SU-DHL-6 (cell line): Measurements from ENCODE around the gene NRIP3.

Source experiments
- H2AFZ ChIP-seq: fragments of 200-600 bp; sonication (generic); 2 replicates; pipeline ENCODE4 v1.6.1; 2014; ENCODE audit warnings: low read depth, mild to moderate bottlenecking, moderate library complexity, mixed read lengths, antibody characterized with exemption, low read length; ENCODE audit not compliant: severe bottlenecking
- H3F3A ChIP-seq: fragments of 200-600 bp; shearing (Covaris generic); 2 replicates; pipeline ENCODE4 v1.6.0; 2016; ENCODE audit warnings: antibody characterized with exemption, mild to moderate bottlenecking; ENCODE audit not compliant: insufficient read depth
- H3K27ac ChIP-seq: fragments of 200-600 bp; sonication (generic); 2 replicates; pipeline ENCODE4 v1.5.1; 2016; ENCODE audit warnings: low read depth, mild to moderate bottlenecking, low read length, moderate library complexity, mixed read lengths
- H3K27me3 ChIP-seq: fragments of 200-600 bp; sonication (generic), shearing (Covaris generic); 2 replicates; pipeline ENCODE4 v1.6.0; 2014; ENCODE audit warnings: mild to moderate bottlenecking, low read length
- H3K36me3 ChIP-seq: fragments of 200-600 bp; sonication (generic); 2 replicates; pipeline ENCODE4 v1.6.1; 2014; ENCODE audit warnings: mild to moderate bottlenecking, low read length, mixed read lengths
- H3K4me2 ChIP-seq: fragments of 300-600, 200-600 bp; shearing (Covaris generic), sonication (generic); 2 replicates; pipeline ENCODE4 v1.6.0; 2014; ENCODE audit warnings: low read length, low read depth, mild to moderate bottlenecking; ENCODE audit not compliant: poor library complexity, severe bottlenecking
- H3K4me3 ChIP-seq: fragments of 200-600 bp; sonication (generic); 2 replicates; pipeline ENCODE4 v1.5.1; 2014; ENCODE audit warnings: antibody characterized with exemption, low read length, mild to moderate bottlenecking, mixed read lengths; ENCODE audit not compliant: insufficient read depth, poor library complexity, severe bottlenecking
- H3K79me2 ChIP-seq: fragments of 200-600 bp; sonication (generic); 2 replicates; pipeline ENCODE4 v1.6.1; 2014; ENCODE audit warnings: mild to moderate bottlenecking, low read length, moderate library complexity; ENCODE audit not compliant: insufficient read depth
- H3K9ac ChIP-seq: fragments of 200-600 bp; sonication (generic); 2 replicates; pipeline ENCODE4 v1.7.0; 2014; ENCODE audit warnings: mild to moderate bottlenecking, low read length
- H3K9me2 ChIP-seq: fragments of 200-600 bp; sonication (generic); replicated peaks from 2 replicates; pipeline ENCODE4 v1.6.1; 2014; ENCODE audit warnings: low read length; ENCODE audit not compliant: insufficient read depth
- H3K9me3 ChIP-seq: fragments of 200-600 bp; sonication (generic); 2 replicates; pipeline ENCODE4 v1.6.1; 2014; ENCODE audit warnings: low read length, mixed read lengths; ENCODE audit not compliant: insufficient read depth
- H4K20me1 ChIP-seq: fragments of 200-600 bp; sonication (generic); 2 replicates; pipeline ENCODE4 v1.6.1; 2014; ENCODE audit warnings: low read depth, mild to moderate bottlenecking, antibody characterized with exemption, low read length, moderate library complexity, mixed read lengths
- EZH2phosphoT487 ChIP-seq: fragments of 200-600 bp; sonication (generic), shearing (Covaris generic); conservative IDR thresholded peaks from 2 replicates; pipeline ENCODE4 v1.6.1; 2018; ENCODE audit warnings: mild to moderate bottlenecking, antibody characterized with exemption, low read length, moderate library complexity, mixed read lengths
- TF ChIP-seq, protein P1 (sequence below): fragments of 200-600 bp; sonication (generic); IDR thresholded peaks from one replicate; pipeline ENCODE4 v1.5.1; 2017; ENCODE audit warnings: antibody characterized with exemption, mild to moderate bottlenecking, low read length, moderate library complexity; ENCODE audit not compliant: insufficient read depth, poor library complexity, severe bottlenecking

The NRIP3 gene

DNA sequence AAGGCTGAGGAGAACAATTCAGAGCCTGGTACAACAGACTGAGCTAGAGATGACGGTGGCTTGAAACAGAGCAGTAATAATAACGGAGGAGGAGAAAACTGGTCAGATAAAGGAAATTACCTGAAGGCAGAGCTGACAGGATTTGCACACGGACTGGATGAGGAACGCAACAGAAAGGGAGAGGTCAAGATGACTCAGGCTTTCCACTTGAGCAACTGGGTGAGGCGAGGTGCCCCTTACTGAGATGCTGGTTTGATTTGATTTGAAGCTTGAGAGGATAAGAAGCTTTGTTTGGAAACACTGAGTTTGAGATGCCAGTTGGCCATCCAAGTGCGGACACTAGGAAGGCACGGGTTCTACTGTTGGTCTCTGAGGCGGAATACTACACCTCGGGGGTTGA lies 35.4 kb upstream of the NRIP3 start:
- Histone ChIP-seq H3K4me3 (no peak overlapping the region), H3K4me2 (no peak overlapping the region), H3K9ac (no peak overlapping the region), H3K79me2 (no peaks in the 10 kb centered on the region), H3F3A (no peaks in the 10 kb centered on the region), H3K27ac (no peak overlapping the region), H2AFZ (no peak overlapping the region), H4K20me1 (no peaks in the 10 kb centered on the region), H3K9me3 (no peaks in the 10 kb centered on the region), H3K27me3 (0 out of 2 replicates have a peak, but pooled peaks cover 3% of the 10 kb centered on the region), H3K36me3 (no peaks in the 10 kb centered on the region), H3K9me2 (no peaks in the 10 kb centered on the region)
- no peak for TF ChIP-seq EZH2phosphoT487

DNA sequence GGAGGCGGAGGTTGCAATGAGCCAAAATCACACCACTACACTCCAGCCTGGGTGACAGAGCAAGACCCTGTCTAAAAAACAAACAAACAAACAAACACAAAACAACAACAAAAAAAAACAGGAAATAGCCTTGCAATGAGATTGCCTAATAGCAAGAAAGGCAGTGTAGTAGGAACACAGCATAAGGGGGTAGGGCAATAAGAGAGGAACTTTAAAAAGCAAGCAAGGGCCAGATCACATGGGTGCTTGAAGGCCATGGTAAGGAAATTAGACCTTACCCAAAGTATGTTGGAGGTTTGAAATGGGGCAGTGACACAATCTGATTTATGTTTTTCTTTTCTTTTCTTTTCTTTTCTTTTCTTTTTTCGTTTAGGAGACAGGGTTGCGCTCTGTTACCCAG lies 34.7 kb upstream of the NRIP3 start:
- Histone ChIP-seq H3K79me2 (no peaks in the 10 kb centered on the region), H3K27ac (no peak overlapping the region), H3K4me3 (no peak overlapping the region), H3K9me3 (no peaks in the 10 kb centered on the region), H3K9ac (no peak overlapping the region), H2AFZ (no peak overlapping the region), H3K9me2 (no peaks in the 10 kb centered on the region), H4K20me1 (no peaks in the 10 kb centered on the region), H3F3A (no peaks in the 10 kb centered on the region), H3K27me3 (0 out of 2 replicates have a peak, but pooled peaks cover 3% of the 10 kb centered on the region), H3K36me3 (no peaks in the 10 kb centered on the region), H3K4me2 (no peak overlapping the region)
- TF ChIP-seq EZH2phosphoT487 = no peak

DNA sequence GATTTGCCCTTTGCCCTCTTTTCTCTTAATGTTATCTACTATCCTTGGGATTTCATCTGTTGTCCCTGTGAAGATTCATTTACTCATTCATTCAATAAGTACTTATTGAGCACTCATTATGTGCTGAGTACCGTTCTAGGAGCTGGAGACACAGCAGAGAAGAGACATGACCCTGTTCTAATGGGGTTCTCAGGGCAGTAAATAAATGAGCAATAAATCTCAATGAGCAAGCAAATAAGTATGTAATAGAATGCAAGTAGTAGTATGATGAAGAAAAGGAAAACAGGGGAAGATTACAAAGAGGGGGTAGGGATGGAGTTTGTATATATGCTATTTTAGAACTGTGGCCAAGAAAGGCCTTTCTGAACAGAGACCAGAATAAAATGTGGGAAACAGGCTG lies 34.2 kb upstream of the NRIP3 start:
- Histone ChIP-seq H4K20me1 (no peaks in the 10 kb centered on the region), H3K9ac (no peak overlapping the region), H3K4me2 (no peak overlapping the region), H3F3A (no peaks in the 10 kb centered on the region), H3K9me3 (no peaks in the 10 kb centered on the region), H3K27ac (no peak overlapping the region), H3K4me3 (no peak overlapping the region), H2AFZ (no peak overlapping the region), H3K27me3 (0 out of 2 replicates have a peak, but pooled peaks cover 3% of the 10 kb centered on the region), H3K9me2 (no peaks in the 10 kb centered on the region), H3K36me3 (no peaks in the 10 kb centered on the region), H3K79me2 (no peaks in the 10 kb centered on the region)
- TF ChIP-seq EZH2phosphoT487 = no peak
- TF ChIP-seq, protein P1, sequence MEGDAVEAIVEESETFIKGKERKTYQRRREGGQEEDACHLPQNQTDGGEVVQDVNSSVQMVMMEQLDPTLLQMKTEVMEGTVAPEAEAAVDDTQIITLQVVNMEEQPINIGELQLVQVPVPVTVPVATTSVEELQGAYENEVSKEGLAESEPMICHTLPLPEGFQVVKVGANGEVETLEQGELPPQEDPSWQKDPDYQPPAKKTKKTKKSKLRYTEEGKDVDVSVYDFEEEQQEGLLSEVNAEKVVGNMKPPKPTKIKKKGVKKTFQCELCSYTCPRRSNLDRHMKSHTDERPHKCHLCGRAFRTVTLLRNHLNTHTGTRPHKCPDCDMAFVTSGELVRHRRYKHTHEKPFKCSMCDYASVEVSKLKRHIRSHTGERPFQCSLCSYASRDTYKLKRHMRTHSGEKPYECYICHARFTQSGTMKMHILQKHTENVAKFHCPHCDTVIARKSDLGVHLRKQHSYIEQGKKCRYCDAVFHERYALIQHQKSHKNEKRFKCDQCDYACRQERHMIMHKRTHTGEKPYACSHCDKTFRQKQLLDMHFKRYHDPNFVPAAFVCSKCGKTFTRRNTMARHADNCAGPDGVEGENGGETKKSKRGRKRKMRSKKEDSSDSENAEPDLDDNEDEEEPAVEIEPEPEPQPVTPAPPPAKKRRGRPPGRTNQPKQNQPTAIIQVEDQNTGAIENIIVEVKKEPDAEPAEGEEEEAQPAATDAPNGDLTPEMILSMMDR = no peak

DNA sequence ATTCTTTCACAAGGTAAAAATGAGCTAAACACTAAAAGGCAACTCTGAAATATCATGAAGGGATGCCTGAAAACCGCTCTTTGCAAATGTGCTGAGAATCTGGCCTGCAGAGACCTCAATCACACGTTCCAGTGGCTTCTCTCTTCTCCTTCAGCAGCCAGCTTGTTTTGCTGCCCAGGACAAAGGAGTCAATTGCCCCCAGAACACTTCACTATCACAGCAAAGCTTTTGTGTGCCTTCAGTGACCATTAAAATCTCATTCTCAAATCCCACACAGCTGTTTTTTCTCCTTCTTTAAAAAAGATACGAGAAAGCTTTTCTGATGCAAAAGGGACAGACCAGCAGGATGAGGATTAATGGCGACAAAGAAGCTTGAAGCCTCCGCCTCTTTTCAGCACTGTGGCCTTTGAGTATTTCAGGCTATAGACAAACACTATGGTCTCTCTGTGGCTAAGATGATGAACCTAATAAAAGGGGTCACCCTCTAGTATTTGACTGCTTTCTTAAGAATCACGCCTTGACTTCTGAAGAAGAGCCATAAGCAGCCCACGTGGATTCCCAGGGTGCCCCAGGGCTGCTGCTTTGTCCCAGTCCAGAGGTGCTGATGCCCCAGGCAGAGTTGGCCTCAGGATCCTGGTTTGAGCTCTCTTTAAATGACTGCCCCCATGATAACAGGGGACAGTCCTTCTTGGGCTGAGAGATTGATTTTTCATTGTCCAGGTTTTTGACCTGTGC lies 33.4 kb upstream of the NRIP3 start:
- TF ChIP-seq, protein P1 = no peak
- no peak for TF ChIP-seq EZH2phosphoT487
- Histone ChIP-seq H3K4me3 (no peak overlapping the region), H3F3A (no peaks in the 10 kb centered on the region), H3K4me2 (no peak overlapping the region), H3K9ac (no peak overlapping the region), H2AFZ (no peak overlapping the region), H4K20me1 (no peaks in the 10 kb centered on the region), H3K36me3 (no peaks in the 10 kb centered on the region), H3K27me3 (no peaks in the 10 kb centered on the region), H3K27ac (no peak overlapping the region), H3K9me3 (no peaks in the 10 kb centered on the region), H3K79me2 (no peaks in the 10 kb centered on the region), H3K9me2 (no peaks in the 10 kb centered on the region)
